NCI-H2227 treated with DMSO at 0.1 percent for 48 hours (cell line): ENCODE data around the gene TECRL.

Experiments used
- DNase-seq: peaks from one replicate; lab custom pipeline; 2025; lab: John Stamatoyannopoulos, UW

Gene TECRL

GRCh38 chr4:64409300-64409699, at the start of gene TECRL:
Gene TECRL, minus strand, starts transcription at chr4:64409450. Its CDS starts 99 bp downstream, at chr4:64409351.
- no peak for DNase-seq

GRCh38 chr4:64432674-64433073, 23.4 kb upstream of the TECRL start:
- no peak for DNase-seq

- no peak for DNase-seq
Measured at GRCh38 chr4:64430933-64431332, 21.7 kb upstream of the TECRL start.

GRCh38 chr4:64417974-64418373, 8.7 kb upstream of the TECRL start:
- DNase-seq, result no peak

GRCh38 chr4:64407000-64407399, 2.2 kb downstream of the TECRL start:
- no peak for DNase-seq

GRCh38 chr4:64405761-64406160, 3.5 kb downstream of the TECRL start:
- no peak for DNase-seq

GRCh38 chr4:64402684-64403083, 6.6 kb downstream of the TECRL start:
- no peak for DNase-seq

GRCh38 chr4:64399313-64400109, 9.7 kb downstream of the TECRL start:
- DNase-seq, result no peak

- DNase-seq, result no peak
Measured at GRCh38 chr4:64394469-64394868, 14.8 kb downstream of the TECRL start.

- DNase-seq, result no peak
Measured at GRCh38 chr4:64388252-64388651, 21.0 kb downstream of the TECRL start.

GRCh38 chr4:64385220-64385619, 24.0 kb downstream of the TECRL start:
- no peak for DNase-seq

GRCh38 chr4:64384237-64385203, 24.7 kb downstream of the TECRL start:
- no peak for DNase-seq

GRCh38 chr4:64368741-64369140, 40.5 kb downstream of the TECRL start:
- no peak for DNase-seq

- DNase-seq, result no peak
Measured at GRCh38 chr4:64361399-64361740, 47.9 kb downstream of the TECRL start.

- no peak for DNase-seq
Measured at GRCh38 chr4:64360664-64361398, 48.4 kb downstream of the TECRL start.

- no peak for DNase-seq
Measured at GRCh38 chr4:64359489-64359888, 49.8 kb downstream of the TECRL start.

- DNase-seq, result no peak
Measured at GRCh38 chr4:64353904-64354303, 55.3 kb downstream of the TECRL start.

- no peak for DNase-seq
Measured at GRCh38 chr4:64341711-64342110, 67.5 kb downstream of the TECRL start.

- DNase-seq, result no peak
Measured at GRCh38 chr4:64340218-64341110, 68.8 kb downstream of the TECRL start.

GRCh38 chr4:64334964-64335363, 74.3 kb downstream of the TECRL start:
- no peak for DNase-seq

- DNase-seq, result no peak
Measured at GRCh38 chr4:64330143-64330542, 79.1 kb downstream of the TECRL start.
